NCI-H2227 (cell line): Measurements from ENCODE around the gene CEP44.
A peak's percentile ranks its signal among the peaks of the same experiment; 100 is the strongest.
"Not testable (repeated sequence)": the region's sequence is repeated elsewhere in the genome, so short reads cannot be mapped to it uniquely, and the experiment has no call there.

Experiments used
- DNase-seq: peaks from one replicate; lab custom pipeline; 2025; ENCODE audit not compliant: unreplicated experiment; lab: John Stamatoyannopoulos, UW

Gene CEP44

DNA sequence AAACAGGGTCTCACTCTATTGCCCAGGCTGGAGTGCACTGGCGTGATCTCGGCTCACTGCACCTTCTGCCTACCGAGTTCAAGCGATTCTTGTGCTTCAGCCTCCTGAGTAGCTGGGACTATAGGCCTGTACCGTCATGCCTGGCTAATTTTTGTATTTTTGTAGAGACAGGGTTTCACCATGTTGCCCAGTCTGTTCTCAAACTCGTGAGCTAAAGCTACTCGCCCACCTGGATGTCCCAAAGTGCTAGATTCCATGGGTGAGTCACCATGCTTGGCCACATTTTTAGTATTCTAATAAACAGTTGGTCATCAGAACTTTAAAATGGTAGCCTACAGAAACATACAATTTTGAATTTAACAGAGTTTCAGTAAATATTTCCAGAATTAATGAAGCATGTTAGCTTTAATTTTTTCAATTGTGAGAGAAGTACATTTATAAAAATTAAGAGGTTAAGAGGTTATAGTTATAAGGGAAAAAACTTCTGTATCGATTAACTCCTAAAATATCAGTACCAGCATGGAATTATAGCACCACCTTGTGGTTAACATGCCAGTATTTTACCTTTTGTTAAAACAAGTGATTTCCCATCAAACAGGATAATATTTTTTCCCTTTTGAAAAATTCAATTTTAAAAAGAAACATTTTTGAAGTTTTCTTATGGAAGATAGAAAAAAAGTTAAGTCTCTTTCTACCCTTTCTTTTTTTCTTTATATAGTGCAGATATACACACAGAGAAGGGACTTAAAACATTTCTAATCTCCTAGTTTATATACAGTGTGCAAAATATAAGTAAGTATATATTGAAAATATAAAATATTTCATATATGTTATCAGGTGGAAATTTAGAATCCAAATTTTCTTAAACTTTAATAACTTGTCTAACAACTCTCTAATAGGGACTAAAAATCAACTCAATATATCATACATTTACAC, 35.4 kb downstream of the CEP44 start:
- DNase-seq, result peak; percentile 36

- no peak for DNase-seq
These were observed 36.9 kb downstream of the CEP44 start for GRCh38 chr4:174320494-174321199.

DNA sequence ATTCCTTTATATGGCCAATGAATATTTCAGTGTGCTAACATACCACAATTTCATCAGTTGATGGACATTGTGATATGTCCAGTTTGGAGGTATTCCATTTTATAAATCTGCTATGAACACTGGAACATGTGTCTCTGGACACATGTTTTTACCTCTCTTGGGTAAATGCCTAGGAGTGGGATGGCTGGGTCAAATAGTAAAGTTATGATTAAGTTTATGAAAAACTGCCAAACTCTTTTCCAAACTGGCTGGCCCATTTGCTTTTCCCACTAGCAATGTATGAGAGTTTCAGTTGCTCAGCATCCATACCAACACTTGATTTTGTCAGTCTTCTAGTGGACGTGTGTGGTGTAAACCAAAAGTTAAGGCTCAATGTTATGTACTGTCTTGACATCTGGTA, 40.5 kb downstream of the CEP44 start:
- no peak for DNase-seq

GRCh38 chr4:174324725-174325124, 41.0 kb downstream of the CEP44 start:
- no peak for DNase-seq

- DNase-seq, result no peak
These were observed 49.2 kb downstream of the CEP44 start for GRCh38 chr4:174332741-174333493.

DNA sequence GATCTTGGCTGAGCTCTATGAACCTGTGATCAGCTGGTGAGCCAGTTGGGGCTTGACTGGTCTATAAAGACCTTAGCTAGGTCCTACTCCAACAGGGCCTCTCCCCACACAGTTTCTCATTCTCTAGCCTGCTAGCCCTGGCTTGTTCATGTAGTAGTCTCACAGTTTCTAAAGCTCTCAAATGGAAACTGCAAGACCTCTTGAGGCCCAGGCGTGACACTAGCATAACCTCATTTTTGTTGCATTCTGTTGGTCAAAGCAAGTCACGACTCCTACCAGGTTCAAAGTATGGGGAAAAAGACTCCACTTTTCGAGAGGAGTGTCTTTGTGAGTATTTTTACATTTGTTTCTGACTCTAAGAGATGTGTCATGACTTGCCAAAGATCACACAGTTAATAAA, 50.9 kb downstream of the CEP44 start:
- DNase-seq, result no peak

DNA sequence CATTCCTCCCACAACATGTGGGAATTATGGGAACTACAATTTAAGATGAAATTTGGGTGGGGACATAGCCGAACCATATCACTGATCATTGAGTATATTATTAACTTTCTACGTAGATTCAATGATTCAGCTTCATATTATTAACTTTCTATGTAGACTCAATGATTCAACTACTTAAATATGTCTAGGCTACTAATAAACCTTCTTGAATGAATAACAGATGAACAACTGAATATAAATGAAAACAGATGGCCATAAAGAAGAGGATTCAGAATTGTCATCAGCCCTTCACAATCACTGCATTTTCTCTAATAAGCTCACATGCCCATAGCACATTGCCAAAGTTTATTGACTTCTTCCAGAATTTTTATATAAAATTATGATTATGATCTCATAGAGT, 57.0 kb downstream of the CEP44 start:
- DNase-seq, result no peak

DNA sequence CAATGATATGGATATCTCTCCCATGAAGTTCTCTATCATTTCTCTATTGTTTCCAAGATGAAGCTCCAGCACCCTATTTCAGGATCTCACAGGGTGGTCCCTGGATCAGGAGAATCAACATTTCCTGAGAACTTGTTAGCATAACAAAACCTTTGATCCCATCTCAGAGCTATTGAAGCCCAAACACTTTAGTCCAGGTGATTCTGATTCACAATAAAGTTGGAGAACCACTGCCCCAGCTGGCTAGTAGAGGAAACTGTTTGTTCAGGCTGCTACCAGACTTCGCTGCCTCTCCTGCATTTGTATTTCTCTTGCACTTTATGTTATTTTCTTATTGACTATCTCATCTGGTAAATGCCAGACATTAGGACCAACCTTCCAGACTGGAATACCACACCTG, 65.4 kb downstream of the CEP44 start:
- no peak for DNase-seq

- no peak for DNase-seq
These were observed 68.5 kb downstream of the CEP44 start for GRCh38 chr4:174352061-174352819.

DNA sequence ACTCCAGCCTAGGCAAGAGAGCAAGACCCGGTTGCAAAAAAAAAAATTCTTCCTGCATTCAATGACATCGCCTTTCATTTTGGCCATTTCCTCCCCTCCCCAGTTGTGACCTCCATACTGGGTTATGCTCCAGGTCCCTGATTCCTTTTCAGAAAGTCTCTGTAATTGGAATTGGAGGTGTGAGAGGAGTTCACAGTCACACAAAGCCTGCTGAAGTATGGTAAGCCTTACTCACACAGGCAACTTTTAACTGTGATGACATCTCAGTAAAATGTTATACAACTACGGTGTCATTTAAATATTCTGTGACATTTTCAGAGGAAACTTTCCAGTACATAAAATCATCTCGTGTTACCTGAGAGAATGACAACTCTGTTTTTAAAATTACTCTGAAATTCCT, 73.6 kb downstream of the CEP44 start:
- DNase-seq, result no peak

DNA sequence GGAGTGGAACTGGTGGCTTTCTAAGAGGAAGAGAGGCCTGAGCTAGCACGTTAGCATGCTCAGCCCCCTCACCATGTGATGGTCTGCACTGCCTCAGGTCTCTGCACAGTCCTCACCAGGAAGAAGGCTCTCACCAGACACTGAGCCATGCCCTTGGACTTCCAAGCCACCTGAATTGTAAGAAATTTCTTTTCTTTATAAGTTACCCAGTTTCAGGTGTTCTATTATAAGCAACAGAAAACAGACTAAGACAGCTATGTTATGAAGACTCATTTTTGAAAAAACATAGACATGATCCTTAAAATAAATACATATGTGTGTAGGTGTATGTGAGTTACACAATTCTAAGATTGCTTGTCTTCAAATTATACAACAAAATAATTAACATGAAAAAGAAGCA, 74.7 kb downstream of the CEP44 start:
- no peak for DNase-seq

GRCh38 chr4:174358829-174359228, 75.1 kb downstream of the CEP44 start:
- DNase-seq, result no peak

DNA sequence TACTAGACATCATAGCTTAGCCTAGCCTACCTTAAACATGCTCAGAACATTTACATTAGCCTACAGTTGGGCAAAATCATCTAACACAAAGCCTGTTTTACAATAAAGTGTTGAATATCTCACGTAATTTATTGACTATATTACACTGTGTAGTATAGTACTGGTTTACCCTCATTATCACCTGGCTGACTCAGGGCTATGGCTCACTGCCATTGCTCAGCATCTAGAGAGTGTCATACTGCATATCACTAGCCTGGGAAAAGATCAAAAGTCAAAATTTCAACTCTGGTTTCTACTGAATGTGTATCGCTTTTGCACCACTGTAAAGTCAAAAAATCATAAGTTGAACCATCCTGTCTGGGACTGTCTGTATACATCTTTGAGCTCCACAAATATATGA, 78.6 kb downstream of the CEP44 start:
- no peak for DNase-seq

DNA sequence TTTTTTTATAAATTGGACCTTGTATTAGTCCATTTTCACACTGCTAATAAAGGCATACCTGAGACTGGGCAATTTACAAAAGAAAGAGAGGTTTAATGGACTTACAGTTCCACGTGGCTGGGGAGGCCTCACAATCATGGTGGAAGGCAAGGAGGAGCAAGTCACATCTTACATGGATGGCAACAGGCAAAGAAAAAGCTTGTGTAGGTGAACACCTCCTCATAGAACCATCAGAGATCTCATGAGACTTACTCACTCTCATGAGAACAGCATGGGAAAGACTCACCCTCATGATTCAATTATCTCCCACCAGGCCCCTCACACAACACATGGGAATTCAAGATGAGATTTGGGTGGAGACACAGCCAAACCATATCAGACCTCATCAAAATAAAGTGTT, 80.1 kb downstream of the CEP44 start:
- DNase-seq, result not testable (repeated sequence)

- peak; percentile 44 for DNase-seq
These were observed 81.4 kb downstream of the CEP44 start for GRCh38 chr4:174365018-174365587.

GRCh38 chr4:174369985-174370384, 86.3 kb downstream of the CEP44 start:
- DNase-seq, result no peak

DNA sequence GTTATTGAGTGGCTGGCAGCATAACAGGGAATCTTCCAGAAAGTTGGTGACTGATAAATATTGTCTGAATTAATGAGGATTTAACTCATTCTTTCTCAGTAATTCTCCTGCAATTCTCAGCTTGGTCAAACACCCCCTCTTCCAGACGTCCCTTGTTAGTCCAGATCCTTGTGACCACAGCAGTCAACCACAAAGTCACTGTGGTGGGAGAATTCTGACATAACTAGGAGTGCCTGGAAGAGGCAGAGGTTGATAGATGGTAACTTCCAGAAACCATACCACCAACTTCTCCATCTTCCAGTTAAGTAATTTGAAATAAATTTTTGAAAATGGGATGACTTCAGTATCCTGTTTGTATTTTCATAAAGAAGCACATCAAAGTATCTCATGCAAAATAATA, 90.1 kb downstream of the CEP44 start:
- no peak for DNase-seq

DNA sequence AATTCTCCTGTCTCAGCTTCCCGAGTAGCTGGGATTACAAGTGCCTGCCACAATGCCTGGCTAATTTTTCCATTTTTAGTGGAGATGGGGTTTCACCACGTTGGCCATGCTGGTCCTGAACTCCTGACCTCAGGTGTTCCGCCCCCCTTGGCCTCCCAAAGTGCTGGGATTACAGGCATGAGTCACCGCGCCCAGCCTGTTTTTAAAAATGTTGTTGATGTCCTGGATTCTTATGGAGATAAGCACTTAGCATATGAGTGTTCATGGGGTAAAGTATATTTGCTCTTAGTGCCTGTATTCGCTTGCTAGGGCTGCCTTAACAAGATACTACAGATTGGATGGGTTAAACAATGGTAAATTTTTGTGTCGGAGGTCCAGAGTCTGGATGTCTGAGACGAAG, 91.7 kb downstream of the CEP44 start:
- no peak for DNase-seq

GRCh38 chr4:174377613-174378012, 93.9 kb downstream of the CEP44 start:
- DNase-seq, result no peak

- no peak for DNase-seq
These were observed 95.2 kb downstream of the CEP44 start for GRCh38 chr4:174378951-174379350.

GRCh38 chr4:174380206-174380605, 96.5 kb downstream of the CEP44 start:
- DNase-seq, result not testable (repeated sequence)
